Measurements from ENCODE around the gene PRRG2. TPM values are rescaled to one million over a fixed set of nuclear protein-coding genes. Genes with fewer than 3 reads are reported as not detected.

PRRG2 gene
- total RNA-seq, 1 donor from 2014 or later = 0.56 TPM

- H3K4me1 Mint-ChIP-seq = peaks cover 59% of the 10 kb centered on the region
- H3K36me3 Mint-ChIP-seq (ENCODE audit: low read depth) = peaks cover 30% of the 10 kb centered on the region
- no peak for DNase-seq
- intact Hi-C loops (cut with micrococcal nuclease) = no loop called here
- H3K27me3 Mint-ChIP-seq = no peaks in the 10 kb centered on the region
- no peaks in the 10 kb centered on the region for H3K9me3 Mint-ChIP-seq
- H3K4me3 Mint-ChIP-seq = no peak overlapping the region
- H3K27ac Mint-ChIP-seq = no peak overlapping the region
These were observed 29.6 kb upstream of the PRRG2 start for GRCh38 chr19:49551531-49551930.

- intact Hi-C loops (cut with micrococcal nuclease) = no loop called here
- peak overlapping the region; percentile 77 for H3K4me3 Mint-ChIP-seq
- H3K27ac Mint-ChIP-seq = peak overlapping the region; percentile 97
- no peaks in the 10 kb centered on the region for H3K27me3 Mint-ChIP-seq
- peaks cover 35% of the 10 kb centered on the region for H3K36me3 Mint-ChIP-seq (ENCODE audit: low read depth)
- peak; percentile 86 for DNase-seq
- H3K4me1 Mint-ChIP-seq = peaks cover 58% of the 10 kb centered on the region
- H3K9me3 Mint-ChIP-seq = no peaks in the 10 kb centered on the region
These were observed 28.4 kb upstream of the PRRG2 start for GRCh38 chr19:49552749-49553148.

- no peaks in the 10 kb centered on the region for H3K27me3 Mint-ChIP-seq
- H3K36me3 Mint-ChIP-seq (ENCODE audit: low read depth) = peaks cover 40% of the 10 kb centered on the region
- intact Hi-C loops (cut with micrococcal nuclease) = loop anchor here (1.0 to 2.0 kb wide), 3 partner anchors 11 to 37 kb away; partner anchors contain the start of gene PRR12
- H3K27ac Mint-ChIP-seq = peak overlapping the region; percentile 100
- DNase-seq = peak; percentile 86
- peak overlapping the region; percentile 81 for H3K4me3 Mint-ChIP-seq
- no peaks in the 10 kb centered on the region for H3K9me3 Mint-ChIP-seq
- peaks cover 56% of the 10 kb centered on the region for H3K4me1 Mint-ChIP-seq
These were observed 27.5 kb upstream of the PRRG2 start for GRCh38 chr19:49553451-49554271.

- H3K9me3 Mint-ChIP-seq = no peaks in the 10 kb centered on the region
- peaks cover 60% of the 10 kb centered on the region for H3K4me1 Mint-ChIP-seq
- intact Hi-C loops (cut with micrococcal nuclease) = loop anchor here (1.0 to 2.0 kb wide), 3 partner anchors 10 to 36 kb away; partner anchors contain the start of gene PRR12
- peaks cover 49% of the 10 kb centered on the region for H3K36me3 Mint-ChIP-seq (ENCODE audit: low read depth)
- H3K4me3 Mint-ChIP-seq = peak overlapping the region; percentile 81
- peak; percentile 90 for DNase-seq
- no peaks in the 10 kb centered on the region for H3K27me3 Mint-ChIP-seq
- H3K27ac Mint-ChIP-seq = peak overlapping the region; percentile 100
These were observed 26.4 kb upstream of the PRRG2 start for GRCh38 chr19:49554701-49555181.

- intact Hi-C loops (cut with micrococcal nuclease) = loop anchor here (2.0 kb wide), 1 partner anchor 35 kb away; the partner anchor contains the start of gene PRR12
- DNase-seq = peak; percentile 93
- peaks cover 70% of the 10 kb centered on the region for H3K4me1 Mint-ChIP-seq
- H3K9me3 Mint-ChIP-seq = no peaks in the 10 kb centered on the region
- peak overlapping the region; percentile 100 for H3K27ac Mint-ChIP-seq
- H3K27me3 Mint-ChIP-seq = no peaks in the 10 kb centered on the region
- H3K36me3 Mint-ChIP-seq (ENCODE audit: low read depth) = peaks cover 52% of the 10 kb centered on the region
- H3K4me3 Mint-ChIP-seq = peak overlapping the region; percentile 48
These were observed 25.3 kb upstream of the PRRG2 start for GRCh38 chr19:49555600-49556411.

GRCh38 chr19:49556412-49557398 is 24.4 kb upstream of the PRRG2 start:
- intact Hi-C loops (cut with micrococcal nuclease) = no loop called here
- Mint-ChIP-seq H3K9me3 (no peaks in the 10 kb centered on the region), H3K4me3 (peak overlapping the region; percentile 70), H3K36me3 (ENCODE audit: low read depth) (peaks cover 49% of the 10 kb centered on the region), H3K27me3 (no peaks in the 10 kb centered on the region), H3K4me1 (peaks cover 76% of the 10 kb centered on the region), H3K27ac (peak overlapping the region; percentile 77)
- DNase-seq = peak; percentile 72

GRCh38 chr19:49557641-49558325 is 23.3 kb upstream of the PRRG2 start:
- intact Hi-C loops (cut with micrococcal nuclease) = no loop called here
- Mint-ChIP-seq H3K4me3 (peak overlapping the region; percentile 70), H3K4me1 (peaks cover 76% of the 10 kb centered on the region), H3K27ac (peak overlapping the region; percentile 77), H3K36me3 (ENCODE audit: low read depth) (peaks cover 46% of the 10 kb centered on the region), H3K27me3 (no peaks in the 10 kb centered on the region), H3K9me3 (no peaks in the 10 kb centered on the region)
- DNase-seq = peak; percentile 69

GRCh38 chr19:49558591-49558990 is 22.5 kb upstream of the PRRG2 start:
- H3K36me3 Mint-ChIP-seq (ENCODE audit: low read depth) = peaks cover 46% of the 10 kb centered on the region
- peak overlapping the region; percentile 97 for H3K27ac Mint-ChIP-seq
- H3K4me1 Mint-ChIP-seq = peaks cover 75% of the 10 kb centered on the region
- no peaks in the 10 kb centered on the region for H3K9me3 Mint-ChIP-seq
- intact Hi-C loops (cut with micrococcal nuclease) = no loop called here
- peak; percentile 86 for DNase-seq
- H3K4me3 Mint-ChIP-seq = peak overlapping the region; percentile 89
- no peaks in the 10 kb centered on the region for H3K27me3 Mint-ChIP-seq

- H3K27ac Mint-ChIP-seq = peak overlapping the region; percentile 97
- H3K4me3 Mint-ChIP-seq = peak overlapping the region; percentile 89
- H3K27me3 Mint-ChIP-seq = no peaks in the 10 kb centered on the region
- no peaks in the 10 kb centered on the region for H3K9me3 Mint-ChIP-seq
- DNase-seq = no peak
- intact Hi-C loops (cut with micrococcal nuclease) = no loop called here
- H3K36me3 Mint-ChIP-seq (ENCODE audit: low read depth) = peaks cover 43% of the 10 kb centered on the region
- peaks cover 73% of the 10 kb centered on the region for H3K4me1 Mint-ChIP-seq
These were observed 21.7 kb upstream of the PRRG2 start for GRCh38 chr19:49559443-49559842.

GRCh38 chr19:49559928-49560327 is 21.2 kb upstream of the PRRG2 start:
- intact Hi-C loops (cut with micrococcal nuclease) = loop anchor here (1.0 kb wide), 1 partner anchor 10 kb away; no protein-coding TSS in a partner anchor
- H3K4me1 Mint-ChIP-seq = peaks cover 74% of the 10 kb centered on the region
- peak overlapping the region; percentile 89 for H3K4me3 Mint-ChIP-seq
- H3K9me3 Mint-ChIP-seq = no peaks in the 10 kb centered on the region
- H3K27me3 Mint-ChIP-seq = no peaks in the 10 kb centered on the region
- peak overlapping the region; percentile 97 for H3K27ac Mint-ChIP-seq
- peak; percentile 80 for DNase-seq
- peaks cover 44% of the 10 kb centered on the region for H3K36me3 Mint-ChIP-seq (ENCODE audit: low read depth)

GRCh38 chr19:49560358-49560900 is 20.7 kb upstream of the PRRG2 start:
- Mint-ChIP-seq H3K4me3 (peak overlapping the region; percentile 89), H3K27ac (peak overlapping the region; percentile 97), H3K27me3 (no peaks in the 10 kb centered on the region), H3K9me3 (no peaks in the 10 kb centered on the region), H3K4me1 (peaks cover 74% of the 10 kb centered on the region), H3K36me3 (ENCODE audit: low read depth) (peaks cover 44% of the 10 kb centered on the region)
- DNase-seq = peak; percentile 84
- intact Hi-C loops (cut with micrococcal nuclease) = loop anchor here (1.0 kb wide), 1 partner anchor 10 kb away; no protein-coding TSS in a partner anchor

GRCh38 chr19:49564616-49565045 is 16.5 kb upstream of the PRRG2 start:
- DNase-seq = peak; percentile 78
- H3K4me1 Mint-ChIP-seq = peaks cover 72% of the 10 kb centered on the region
- H3K9me3 Mint-ChIP-seq = no peaks in the 10 kb centered on the region
- no peaks in the 10 kb centered on the region for H3K27me3 Mint-ChIP-seq
- intact Hi-C loops (cut with micrococcal nuclease) = loop anchor here (1.0 kb wide), 1 partner anchor 10 kb away; no protein-coding TSS in a partner anchor
- H3K27ac Mint-ChIP-seq = peak overlapping the region; percentile 87
- H3K4me3 Mint-ChIP-seq = peak overlapping the region; percentile 36
- H3K36me3 Mint-ChIP-seq (ENCODE audit: low read depth) = peaks cover 25% of the 10 kb centered on the region
